ENCODE measurements around the gene OSBPL5.

Gene OSBPL5

GRCh38 chr11:3182462-3182852, 17.3 kb upstream of the OSBPL5 start:
- no peak for TF ChIP-seq ZBTB7A (IDR thresholded peaks at IDR 0.05; ENCODE audit: low read depth)

DNA sequence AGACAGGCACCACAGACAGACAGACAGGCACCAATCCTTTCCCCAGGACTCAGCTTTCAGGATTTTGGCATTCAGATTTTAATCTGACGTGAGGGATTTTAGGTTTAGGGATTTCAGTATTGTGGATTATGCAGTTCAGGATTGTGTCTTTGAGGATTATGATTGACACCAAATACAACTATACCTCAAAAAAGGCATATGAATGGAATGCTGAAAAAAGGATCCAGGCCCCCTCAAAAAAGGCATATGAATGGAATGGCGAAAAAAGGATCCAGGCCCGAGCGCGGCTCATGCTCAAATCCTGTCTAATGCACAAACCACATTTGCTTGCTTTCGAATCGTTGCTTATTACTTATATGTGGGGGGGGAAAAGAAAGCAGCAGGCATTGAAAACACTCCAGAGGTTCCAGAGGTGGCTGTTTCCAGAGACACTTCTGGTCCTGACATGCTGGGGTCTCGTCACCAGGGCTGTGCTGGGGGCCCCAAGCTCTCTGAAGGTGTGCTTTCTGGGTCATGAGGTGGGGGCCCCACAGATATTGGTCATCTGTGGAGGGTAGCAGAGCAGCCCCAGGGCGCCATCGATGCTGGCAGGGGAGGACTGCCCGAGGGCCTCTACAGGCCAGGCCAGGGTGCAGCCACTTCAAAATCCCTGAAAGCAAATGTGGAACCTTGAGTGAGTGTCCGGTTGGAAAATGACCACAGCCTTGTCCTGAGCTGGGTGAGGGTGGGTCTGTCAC, 16.8 kb upstream of the OSBPL5 start:
- no peak for TF ChIP-seq TCF12 (IDR thresholded peaks at IDR 0.05; ENCODE audit: low read depth)
- TF ChIP-seq, protein P1, sequence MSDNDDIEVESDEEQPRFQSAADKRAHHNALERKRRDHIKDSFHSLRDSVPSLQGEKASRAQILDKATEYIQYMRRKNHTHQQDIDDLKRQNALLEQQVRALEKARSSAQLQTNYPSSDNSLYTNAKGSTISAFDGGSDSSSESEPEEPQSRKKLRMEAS (IDR thresholded peaks at IDR 0.05) = no peak
- no peak for TF ChIP-seq TEAD4 (IDR thresholded peaks at IDR 0.05)
- TF ChIP-seq FOXM1 (IDR thresholded peaks at IDR 0.05; ENCODE audit: borderline replicate concordance, low read depth) = no peak
- TF ChIP-seq TAF1 (IDR thresholded peaks at IDR 0.05; ENCODE audit: low read depth) = no peak
- TF ChIP-seq YY1 (IDR thresholded peaks at IDR 0.05; ENCODE audit: low read depth) = no peak
- TF ChIP-seq CEBPB (IDR thresholded peaks at IDR 0.05) = no peak
- no peak for TF ChIP-seq REST (IDR thresholded peaks at IDR 0.05; ENCODE audit: low read depth)
- TF ChIP-seq EP300 (IDR thresholded peaks at IDR 0.05; ENCODE audit: borderline replicate concordance) = no peak
- TF ChIP-seq USF1 (IDR thresholded peaks at IDR 0.05) = no peak
- no peak for TF ChIP-seq RAD21 (IDR thresholded peaks at IDR 0.05; ENCODE audit: low read depth)
- TF ChIP-seq CREB1 (IDR thresholded peaks at IDR 0.05; ENCODE audit: low read depth) = no peak
- no peak for TF ChIP-seq EGR1 (IDR thresholded peaks at IDR 0.05)

GRCh38 chr11:3180869-3181268, 15.8 kb upstream of the OSBPL5 start:
- TF ChIP-seq EP300 (IDR thresholded peaks at IDR 0.05; ENCODE audit: borderline replicate concordance) = no peak
- TF ChIP-seq TEAD4 (IDR thresholded peaks at IDR 0.05) = no peak
- TF ChIP-seq YY1 (IDR thresholded peaks at IDR 0.05; ENCODE audit: low read depth) = no peak
- TF ChIP-seq, protein P1 (IDR thresholded peaks at IDR 0.05) = no peak
- TF ChIP-seq RAD21 (IDR thresholded peaks at IDR 0.05; ENCODE audit: low read depth) = no peak
- TF ChIP-seq EGR1 (IDR thresholded peaks at IDR 0.05) = no peak
- no peak for TF ChIP-seq REST (IDR thresholded peaks at IDR 0.05; ENCODE audit: low read depth)
- TF ChIP-seq TCF12 (IDR thresholded peaks at IDR 0.05; ENCODE audit: low read depth) = no peak
- TF ChIP-seq FOXM1 (IDR thresholded peaks at IDR 0.05; ENCODE audit: borderline replicate concordance, low read depth) = no peak
- TF ChIP-seq TAF1 (IDR thresholded peaks at IDR 0.05; ENCODE audit: low read depth) = no peak
- TF ChIP-seq USF1 (IDR thresholded peaks at IDR 0.05) = no peak

GRCh38 chr11:3178349-3178748, 13.2 kb upstream of the OSBPL5 start:
- peak; percentile 74 for TF ChIP-seq CEBPB (IDR thresholded peaks at IDR 0.05)
- TF ChIP-seq REST (IDR thresholded peaks at IDR 0.05; ENCODE audit: low read depth) = no peak

- no peak for TF ChIP-seq NFIC (IDR thresholded peaks at IDR 0.05)
These were observed 12.8 kb upstream of the OSBPL5 start for GRCh38 chr11:3177931-3178330.

Measured in Ishikawa (cell line).